Thyroid gland (tissue), 4 donors: ENCODE results near the gene SRSF2. TPM values are rescaled to one million over a fixed set of nuclear protein-coding genes. Genes with fewer than 3 reads are reported as not detected.

ENCODE experiments used
- DNase-seq, 2 donors: peaks; one replicate each; pipeline ENCODE4 v3.0.0-alpha.2; 2019
- H3K27ac ChIP-seq, 3 donors: fragments of 200-600 bp; sonication (generic); 1 replicate in 2 of 3; 2 replicates in 1 of 3; pipeline ENCODE4 v1.5.1; 2016 to 2019; ENCODE audit warnings: mild to moderate bottlenecking in 1 of 3, moderate library complexity in 1 of 3
- H3K27me3 ChIP-seq: fragments of 200-600 bp; sonication (generic); one replicate; pipeline ENCODE4 v1.5.1; 2019
- H3K36me3 ChIP-seq, 2 donors: fragments of 200-600 bp; sonication (generic); one replicate each; pipeline ENCODE4 v1.5.1; 2016 to 2019
- H3K4me1 ChIP-seq, 2 donors: fragments of 200-600 bp; sonication (generic); one replicate each; pipeline ENCODE4 v1.5.1; 2017 to 2019
- H3K4me3 ChIP-seq, 3 donors: fragments of 200-600 bp; sonication (generic); replicated peaks in 1 of 3; 1 replicate in 2 of 3; 2 replicates in 1 of 3; pipeline ENCODE4 v1.5.1; 2016; ENCODE audit warnings: mild to moderate bottlenecking in 1 of 3
- H3K9me3 ChIP-seq: fragments of 200-600 bp; sonication (generic); one replicate; pipeline ENCODE4 v1.5.1; 2017
- CTCF ChIP-seq, 6 experiments: fragments of 200-600 bp in 3 of 6; fragments of 450-650 bp in 3 of 6; sonication (generic) in 3 of 6; IDR thresholded peaks; one replicate each; pipeline ENCODE4 v1.5.1; 2016 to 2019; ENCODE audit warnings: antibody characterized with exemption in 6 of 6, mild to moderate bottlenecking in 2 of 6, inconsistent platforms in 1 of 6, moderate library complexity in 1 of 6
- POLR2A ChIP-seq, 2 donors: fragments of 450-650 bp; IDR thresholded peaks; one replicate each; pipeline ENCODE4 v1.6.1; 2017; ENCODE audit warnings: antibody characterized with exemption in 2 of 2, mild to moderate bottlenecking in 2 of 2, moderate library complexity in 1 of 2
- WGBS, 2 donors: methylation state at CpG; one replicate each; pipeline ENCODE4 v1.1.5; 2017; 5-methylcytosine and 5-hydroxymethylcytosine counted together
- intact Hi-C: fragments of 100-400 bp; cut with DNase I; formaldehyde crosslinking; loops from one replicate; pipeline ENCODE4 v1.15.1; 2023
- total RNA-seq, 4 donors: library from RNA; depleted of rRNA; stranded (reverse); fragments of >200 nt; gene quantifications; one replicate each; pipeline ENCODE4 v1.2.3, GENCODE V29; 2016

The SRSF2 gene
- total RNA-seq, 4 donors from 2014 or later, result 269 to 614 (median 400) TPM

- Histone ChIP-seq H3K9me3 (no peaks in the 10 kb centered on the region), H3K27ac (peak overlapping the region; percentile 88 to 94 (median 93)), H3K4me3 (no peak overlapping the region), H3K4me1 (peaks cover 40 to 80% of the 10 kb centered on the region in 2 donors), H3K27me3 (no peaks in the 10 kb centered on the region), H3K36me3 (peaks cover 9 to 12% of the 10 kb centered on the region in 2 donors)
- 58 to 63% methylated on average over 4 to 11 of the region's 11 CpGs for WGBS, 2 donors
- TF ChIP-seq CTCF (IDR thresholded peaks at IDR 0.05) (no peak), POLR2A (IDR thresholded peaks at IDR 0.05) (no peak)
- peak; percentile 59 to 74 for DNase-seq
- intact Hi-C loops, result loop anchor here (10.0 kb wide), 1 partner anchor 163 kb away; no protein-coding TSS in a partner anchor
These were observed 48.9 kb downstream of the SRSF2 start for GRCh38 chr17:76688165-76688622.

- H3K4me1 ChIP-seq, result peaks cover 40 to 85% of the 10 kb centered on the region in 2 donors
- H3K4me3 ChIP-seq, result no peak overlapping the region
- WGBS, 2 donors, result 34 to 45% methylated on average over 24 to 26 of the region's 26 CpGs
- peak; percentile 91 to 94 for DNase-seq
- intact Hi-C loops, result loop anchor here (10.0 kb wide), 1 partner anchor 163 kb away; no protein-coding TSS in a partner anchor
- peak overlapping the region; percentile 88 to 94 (median 93) for H3K27ac ChIP-seq
- peaks cover 15 to 16% of the 10 kb centered on the region in 2 donors for H3K36me3 ChIP-seq
- no peak for TF ChIP-seq CTCF (IDR thresholded peaks at IDR 0.05)
- peak in 1 of 2 donors; percentile 45 for TF ChIP-seq POLR2A (IDR thresholded peaks at IDR 0.05)
- H3K27me3 ChIP-seq, result no peaks in the 10 kb centered on the region
- H3K9me3 ChIP-seq, result no peaks in the 10 kb centered on the region
These were observed 49.6 kb downstream of the SRSF2 start for GRCh38 chr17:76687298-76688164.

DNA sequence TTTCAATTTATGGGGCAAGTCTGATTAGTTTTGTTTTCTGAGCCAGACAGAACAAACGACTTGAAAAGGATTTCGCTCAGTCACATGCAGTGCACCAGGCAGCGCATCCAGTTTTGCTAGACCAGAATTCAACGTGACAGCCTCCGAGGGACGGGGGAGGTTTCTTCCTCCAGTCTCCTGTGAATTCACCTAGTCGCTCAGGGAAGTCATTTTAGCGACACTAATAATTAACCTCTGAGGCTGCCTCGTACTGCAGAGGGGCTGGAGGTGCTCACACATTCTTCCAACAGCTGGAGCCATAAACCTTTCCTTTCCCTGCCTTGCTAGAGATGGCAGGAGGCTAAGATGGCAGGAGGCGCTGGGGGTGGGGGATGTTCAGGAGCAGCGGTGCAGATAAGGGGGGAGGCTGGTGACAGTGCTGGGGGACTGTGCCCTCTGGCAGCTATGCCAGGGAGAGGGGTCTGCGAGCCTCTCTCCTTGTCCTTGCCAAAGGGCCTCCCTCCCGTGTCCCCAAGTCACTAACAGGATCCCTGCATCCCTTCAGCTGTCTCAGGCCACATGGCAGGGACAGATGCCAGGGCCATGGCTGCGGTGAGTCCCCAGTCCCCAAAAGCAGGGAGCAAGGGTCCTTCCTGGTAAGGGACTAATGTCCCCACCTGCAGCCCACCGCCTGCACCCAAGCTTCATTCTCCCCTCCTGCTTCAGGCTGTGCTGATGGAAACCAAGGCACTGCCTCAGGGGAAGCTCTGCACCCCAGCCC, 50.4 kb downstream of the SRSF2 start:
- Histone ChIP-seq H3K27me3 (no peaks in the 10 kb centered on the region), H3K27ac (peak overlapping the region; percentile 88 to 94 (median 93)), H3K4me1 (peaks cover 34 to 83% of the 10 kb centered on the region in 2 donors), H3K4me3 (no peak overlapping the region), H3K36me3 (peaks cover 15 to 17% of the 10 kb centered on the region in 2 donors), H3K9me3 (no peaks in the 10 kb centered on the region)
- intact Hi-C loops, result loop anchor here (10.0 kb wide), 1 partner anchor 162 kb away; no protein-coding TSS in a partner anchor
- peak in 1 of 2 donors; percentile 27 for DNase-seq
- WGBS, 2 donors, result 76 to 82% methylated on average over 10 to 12 of the region's 15 CpGs
- TF ChIP-seq POLR2A (IDR thresholded peaks at IDR 0.05), result no peak
- TF ChIP-seq CTCF (IDR thresholded peaks at IDR 0.05), result no peak

- intact Hi-C loops, result loop anchor here (10.0 kb wide), 1 partner anchor 161 kb away; no protein-coding TSS in a partner anchor
- Histone ChIP-seq H3K27ac (peak overlapping the region; percentile 88 to 94 (median 93)), H3K9me3 (no peaks in the 10 kb centered on the region), H3K4me3 (no peak overlapping the region), H3K27me3 (no peaks in the 10 kb centered on the region), H3K4me1 (peaks cover 31 to 83% of the 10 kb centered on the region in 2 donors), H3K36me3 (peaks cover 15 to 17% of the 10 kb centered on the region in 2 donors)
- 71 to 87% methylated on average over 8 of the region's 8 CpGs for WGBS, 2 donors
- TF ChIP-seq CTCF (IDR thresholded peaks at IDR 0.05), result no peak
- no peak for TF ChIP-seq POLR2A (IDR thresholded peaks at IDR 0.05)
- DNase-seq, result no peak
These were observed 51.3 kb downstream of the SRSF2 start for GRCh38 chr17:76685846-76686245.
